RWPE2 (cell line): Measurements from ENCODE around the gene AHNAK.

Source experiments
- ATAC-seq: fragments of 200-7000 bp; cut with Tn5 transposase; 3 replicates; pipeline ENCODE4 v1.9.1; 2021; ENCODE audit warnings: low read depth
- DNase-seq: peaks from one replicate; pipeline ENCODE4 v3.0.0-alpha.2; 2020; ENCODE audit warnings: low spot score
- H3K27ac ChIP-seq: fragments of 450-650 bp; 2 replicates; pipeline ENCODE4 v1.5.1; 2017; ENCODE audit warnings: mild to moderate bottlenecking; ENCODE audit not compliant: poor library complexity, severe bottlenecking
- H3K27me3 ChIP-seq: fragments of 250-450 bp; sonication (Bioruptor Pico); 2 replicates; pipeline ENCODE4 v1.5.1; 2021; ENCODE audit warnings: mild to moderate bottlenecking, moderate library complexity; ENCODE audit not compliant: insufficient read depth, poor library complexity, severe bottlenecking
- H3K36me3 ChIP-seq: fragments of 250-450 bp; sonication (Bioruptor Pico); 2 replicates; pipeline ENCODE4 v1.5.1; 2020; ENCODE audit warnings: low read depth, mild to moderate bottlenecking, moderate library complexity
- H3K4me1 ChIP-seq: fragments of 250-450 bp; sonication (Bioruptor Pico); 2 replicates; pipeline ENCODE4 v1.5.1; 2021; ENCODE audit warnings: mild to moderate bottlenecking, moderate library complexity; ENCODE audit not compliant: insufficient read depth, poor library complexity, severe bottlenecking
- H3K4me3 ChIP-seq: fragments of 250-450 bp; sonication (Bioruptor Pico); 2 replicates; pipeline ENCODE4 v1.5.1; 2021; ENCODE audit warnings: mild to moderate bottlenecking, moderate library complexity; ENCODE audit not compliant: severe bottlenecking
- H3K9me3 ChIP-seq: fragments of 250-450 bp; sonication (Bioruptor Pico); 2 replicates; pipeline ENCODE4 v1.5.1; 2021; ENCODE audit warnings: mild to moderate bottlenecking, moderate library complexity; ENCODE audit not compliant: severe bottlenecking
- CTCF ChIP-seq: fragments of 450-650 bp; IDR thresholded peaks from one replicate; pipeline ENCODE4 v1.5.1; 2017; ENCODE audit warnings: mild to moderate bottlenecking, moderate library complexity; ENCODE audit not compliant: poor library complexity, severe bottlenecking

Gene AHNAK

GRCh38 chr11:62464655-62465054, 82.0 kb downstream of the AHNAK start:
- Histone ChIP-seq H3K27ac (no peak overlapping the region), H3K36me3 (no peaks in the 10 kb centered on the region), H3K9me3 (no peaks in the 10 kb centered on the region), H3K4me1 (peaks cover 4% of the 10 kb centered on the region), H3K4me3 (no peak overlapping the region), H3K27me3 (no peaks in the 10 kb centered on the region)
- no peak for TF ChIP-seq CTCF
- ATAC-seq (no peak), DNase-seq (no peak)

GRCh38 chr11:62463121-62463542, 83.5 kb downstream of the AHNAK start:
- no peaks in the 10 kb centered on the region for H3K36me3 ChIP-seq
- TF ChIP-seq CTCF: no peak
- no peak overlapping the region for H3K4me3 ChIP-seq
- H3K9me3 ChIP-seq: no peaks in the 10 kb centered on the region
- ATAC-seq (no peak), DNase-seq (no peak)
- H3K4me1 ChIP-seq: peaks cover 4% of the 10 kb centered on the region
- no peaks in the 10 kb centered on the region for H3K27me3 ChIP-seq
- no peak overlapping the region for H3K27ac ChIP-seq

- ATAC-seq (no peak), DNase-seq (no peak)
- Histone ChIP-seq H3K4me1 (peaks cover 4% of the 10 kb centered on the region), H3K9me3 (no peaks in the 10 kb centered on the region), H3K36me3 (no peaks in the 10 kb centered on the region), H3K4me3 (no peak overlapping the region), H3K27ac (peak overlapping the region; percentile 5), H3K27me3 (no peaks in the 10 kb centered on the region)
- TF ChIP-seq CTCF: no peak
Observed at GRCh38 chr11:62462508-62462892, 84.1 kb downstream of the AHNAK start.

- peak overlapping the region; percentile 5 for H3K27ac ChIP-seq
- DNase-seq (no peak), ATAC-seq (peak; percentile 57; the same call in 2 of the 3 replicates)
- no peaks in the 10 kb centered on the region for H3K36me3 ChIP-seq
- peaks cover 4% of the 10 kb centered on the region for H3K4me1 ChIP-seq
- no peak for TF ChIP-seq CTCF
- no peaks in the 10 kb centered on the region for H3K27me3 ChIP-seq
- no peaks in the 10 kb centered on the region for H3K9me3 ChIP-seq
- H3K4me3 ChIP-seq: no peak overlapping the region
Observed at GRCh38 chr11:62461740-62462507, 84.7 kb downstream of the AHNAK start.

- H3K9me3 ChIP-seq: no peaks in the 10 kb centered on the region
- H3K36me3 ChIP-seq: no peaks in the 10 kb centered on the region
- no peak for TF ChIP-seq CTCF
- H3K27ac ChIP-seq: no peak overlapping the region
- no peak overlapping the region for H3K4me3 ChIP-seq
- H3K27me3 ChIP-seq: no peaks in the 10 kb centered on the region
- ATAC-seq (no peak), DNase-seq (no peak)
- H3K4me1 ChIP-seq: peaks cover 4% of the 10 kb centered on the region
Observed at GRCh38 chr11:62459080-62459479, 87.5 kb downstream of the AHNAK start.
